ENCODE results near the gene KRCC1.

- TF ChIP-seq CTCF (IDR thresholded peaks at IDR 0.05) = no peak
- no peak for TF ChIP-seq ELK1 (IDR thresholded peaks at IDR 0.05; ENCODE audit: low read depth, low read length)
- no peak for TF ChIP-seq NPAS2 (CRISPR knock-in tag; IDR thresholded peaks at IDR 0.05; ENCODE audit: borderline replicate concordance)
- TF ChIP-seq EP300 (IDR thresholded peaks at IDR 0.05) = no peak
- TF ChIP-seq MAX (IDR thresholded peaks at IDR 0.05) = no peak
- TF ChIP-seq JUNB (IDR thresholded peaks at IDR 0.05) = no peak
- TF ChIP-seq RAD21 (conservative IDR thresholded peaks at IDR 0.05 in 1 of 2, IDR thresholded peaks at IDR 0.05 in 1 of 2) = no peak
These were observed 15.8 kb upstream of the KRCC1 start for GRCh38 chr2:88071365-88071764.

All from A549 (cell line).